DMS79 (cell line): ENCODE results near the gene RPL27.

Source experiments
- DNase-seq: peaks from one replicate; lab custom pipeline; 2025; lab: John Stamatoyannopoulos, UW

RPL27 gene

GRCh38 chr17:43020789-43021740 is 22.8 kb downstream of the RPL27 start:
- DNase-seq: peak; percentile 36

GRCh38 chr17:43021741-43022512 is 23.7 kb downstream of the RPL27 start, which contains the start of gene VAT1:
VAT1 (minus strand) TSS chr17:43022385; CDS start chr17:43022322, 63 bp downstream.
- peak; percentile 43 for DNase-seq

- DNase-seq: peak; percentile 94
These were observed 26.4 kb downstream of the RPL27 start, which contains the start of gene RND2 for GRCh38 chr17:43024407-43025289. RND2 (plus strand) TSS chr17:43025231; CDS start chr17:43025348, 117 bp downstream.

- DNase-seq: no peak
These were observed 27.1 kb downstream of the RPL27 start for GRCh38 chr17:43025290-43025657.

GRCh38 chr17:43025766-43026537 is 27.7 kb downstream of the RPL27 start:
- DNase-seq: no peak

- DNase-seq: no peak
These were observed 28.4 kb downstream of the RPL27 start for GRCh38 chr17:43026595-43026994.

GRCh38 chr17:43027091-43028032 is 29.1 kb downstream of the RPL27 start:
- no peak for DNase-seq

- DNase-seq: no peak
These were observed 30.1 kb downstream of the RPL27 start for GRCh38 chr17:43028221-43028861.

- no peak for DNase-seq
These were observed 32.0 kb downstream of the RPL27 start for GRCh38 chr17:43030137-43030767.

- no peak for DNase-seq
These were observed 33.4 kb downstream of the RPL27 start for GRCh38 chr17:43031666-43032065.

GRCh38 chr17:43033948-43034881 is 36.0 kb downstream of the RPL27 start:
- peak; percentile 82 for DNase-seq

GRCh38 chr17:43034894-43035293 is 36.7 kb downstream of the RPL27 start:
- no peak for DNase-seq

GRCh38 chr17:43039646-43040045 is 41.4 kb downstream of the RPL27 start:
- DNase-seq: no peak

GRCh38 chr17:43040655-43041054 is 42.4 kb downstream of the RPL27 start:
- no peak for DNase-seq

GRCh38 chr17:43042025-43042628 is 43.9 kb downstream of the RPL27 start:
- DNase-seq: no peak

GRCh38 chr17:43043307-43043706 is 45.1 kb downstream of the RPL27 start:
- no peak for DNase-seq

GRCh38 chr17:43044024-43044423 is 45.8 kb downstream of the RPL27 start:
- no peak for DNase-seq
